H7 (cell line): ENCODE measurements around the gene FADS6. TPM values are rescaled to one million over a fixed set of nuclear protein-coding genes. Genes with fewer than 3 reads are reported as not detected.
"Not testable (repeated sequence)": the region's sequence is repeated elsewhere in the genome, so short reads cannot be mapped to it uniquely, and the experiment has no call there.

Experiments used
- DNase-seq: peaks from one replicate; pipeline ENCODE4 v3.0.0; 2012
- H3K27me3 ChIP-seq: 2 replicates; pipeline ENCODE4 v1.6.0; 2011; ENCODE audit warnings: mild to moderate bottlenecking, low read length; ENCODE audit not compliant: control insufficient read depth, insufficient read depth
- H3K36me3 ChIP-seq: replicated peaks from 2 replicates; pipeline ENCODE4 v1.5.1; 2011; ENCODE audit warnings: low read length; ENCODE audit not compliant: control insufficient read depth, insufficient read depth
- H3K4me3 ChIP-seq: 2 replicates; pipeline ENCODE4 v1.5.1; 2011; ENCODE audit warnings: low read depth, mild to moderate bottlenecking, control low read depth, low read length, moderate library complexity; ENCODE audit not compliant: insufficient read depth
- total RNA-seq: library from RNA; depleted of rRNA; stranded (reverse); fragments of >200 nt; shearing (Covaris generic); gene quantifications from 2 replicates; pipeline ENCODE4 v1.2.3, GENCODE V29; 2014

The FADS6 gene
- total RNA-seq, 1 experiment from 2014 or later = not detected

DNA sequence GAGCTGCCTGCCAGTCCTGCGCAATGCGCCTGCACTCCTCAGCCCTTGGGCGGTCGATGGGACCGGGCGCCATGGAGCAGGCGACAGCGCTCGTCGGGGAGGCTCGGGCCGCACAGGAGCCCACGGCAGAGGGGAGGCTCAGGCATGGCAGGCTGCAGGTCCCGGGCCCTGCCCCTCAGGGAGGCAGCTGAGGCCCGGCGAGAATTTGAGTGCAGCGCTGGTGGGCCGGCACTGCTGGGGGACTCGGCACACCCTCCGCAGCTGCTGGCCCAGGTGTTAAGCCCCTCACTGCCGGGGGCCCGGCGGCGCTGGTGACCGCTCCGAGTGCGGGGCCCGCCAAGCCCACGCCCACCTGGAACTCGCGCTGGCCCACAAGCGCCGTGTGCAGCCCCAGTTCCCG, 13.6 kb upstream of the FADS6 start:
- no peaks in the 10 kb centered on the region for H3K36me3 ChIP-seq
- DNase-seq = no peak
- no peaks in the 10 kb centered on the region; the same call in 1 of the 2 replicates for H3K27me3 ChIP-seq
- no peak overlapping the region for H3K4me3 ChIP-seq

- DNase-seq, H3K36me3 ChIP-seq, H3K4me3 ChIP-seq, H3K27me3 ChIP-seq: not testable (repeated sequence)
Observed at GRCh38 chr17:74906214-74906793, 12.9 kb upstream of the FADS6 start.

- Histone ChIP-seq H3K36me3 (no peaks in the 10 kb centered on the region), H3K27me3 (peaks cover 2% of the 10 kb centered on the region), H3K4me3 (no peak overlapping the region)
- no peak for DNase-seq
Observed at GRCh38 chr17:74904687-74905409, 11.4 kb upstream of the FADS6 start.

DNA sequence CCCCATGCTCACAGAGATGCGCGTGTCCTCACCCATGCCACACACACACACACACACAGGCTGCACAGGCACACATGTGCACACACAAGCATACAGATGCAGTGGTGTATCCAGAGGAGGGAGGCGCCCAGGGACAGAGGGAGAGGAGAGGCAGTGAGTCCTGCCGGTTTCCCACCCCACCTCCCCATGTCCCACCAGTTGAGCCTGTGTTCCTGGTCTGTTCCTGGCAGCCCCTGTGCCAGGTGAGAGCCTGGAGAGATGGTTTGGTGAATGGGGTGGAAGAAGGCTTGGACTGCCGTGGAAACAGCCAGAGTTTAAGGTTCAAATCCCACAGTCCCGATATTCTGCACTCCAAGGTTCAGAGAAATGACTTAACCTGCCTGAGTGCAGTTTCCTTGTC, 10.2 kb upstream of the FADS6 start:
- Histone ChIP-seq H3K36me3 (no peaks in the 10 kb centered on the region), H3K27me3 (peaks cover 2% of the 10 kb centered on the region), H3K4me3 (no peak overlapping the region)
- DNase-seq = no peak

- no peak for DNase-seq
- no peak overlapping the region for H3K4me3 ChIP-seq
- H3K36me3 ChIP-seq = no peaks in the 10 kb centered on the region
- H3K27me3 ChIP-seq = peaks cover 2% of the 10 kb centered on the region
Observed at GRCh38 chr17:74903034-74903433, 9.6 kb upstream of the FADS6 start.

DNA sequence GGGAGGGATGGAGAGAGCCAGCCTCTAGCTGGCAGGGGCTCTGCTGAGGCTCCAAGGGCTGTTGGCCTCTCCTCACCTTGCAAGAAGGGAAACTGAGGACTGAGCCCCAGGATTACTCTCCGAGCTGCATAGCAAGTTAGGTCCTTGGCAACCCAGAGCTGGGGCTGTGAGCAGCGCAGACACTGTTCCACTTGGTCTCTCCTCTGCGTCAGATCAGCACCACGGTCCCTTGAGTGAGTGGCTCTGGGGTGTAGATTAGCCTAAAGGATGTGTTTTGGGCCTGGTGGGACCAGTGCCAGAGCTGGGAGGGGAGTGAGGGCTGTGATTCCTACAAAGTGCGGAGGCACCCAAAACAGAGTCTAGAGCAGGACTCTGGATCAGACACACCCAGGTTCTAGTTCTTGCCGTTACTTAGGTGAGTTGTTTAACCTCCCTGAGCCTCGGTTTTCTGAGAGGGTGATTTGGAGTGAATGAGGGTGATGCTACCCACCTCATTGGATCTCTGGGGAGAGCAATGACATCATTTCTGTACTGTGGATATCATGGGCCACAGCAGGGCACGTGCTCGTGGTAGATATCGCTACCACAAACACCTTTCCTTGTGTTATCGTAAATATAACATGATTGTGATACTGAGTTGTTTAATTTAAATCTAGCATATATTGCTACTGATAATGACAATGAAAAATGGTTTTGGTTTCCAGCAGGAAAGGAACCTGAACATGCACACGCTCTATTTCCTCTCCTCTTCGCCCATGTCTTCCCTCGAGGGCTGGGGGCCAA, 8.1 kb upstream of the FADS6 start:
- no peak for DNase-seq
- Histone ChIP-seq H3K36me3 (no peaks in the 10 kb centered on the region), H3K27me3 (peaks cover 2% of the 10 kb centered on the region), H3K4me3 (no peak overlapping the region)

DNA sequence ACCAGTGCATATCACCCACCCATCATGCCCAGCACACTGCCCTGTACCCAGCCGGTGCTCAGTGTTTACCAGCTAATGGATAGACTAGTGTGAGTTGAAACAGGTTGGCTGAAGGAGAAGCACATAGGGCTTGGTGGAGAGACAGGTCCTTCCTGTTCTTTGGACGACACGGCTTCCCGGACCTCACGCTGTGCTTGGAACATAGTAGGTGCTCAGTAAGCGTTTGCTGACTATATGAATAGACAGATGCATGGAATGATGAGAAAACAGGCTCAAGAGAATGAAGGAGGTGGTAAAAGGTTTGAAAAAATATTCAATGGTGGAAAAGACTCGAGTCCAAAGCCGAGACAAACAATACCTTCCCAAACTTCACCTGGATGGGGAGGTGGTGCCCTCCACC, 6.8 kb upstream of the FADS6 start:
- Histone ChIP-seq H3K4me3 (no peak overlapping the region), H3K27me3 (peaks cover 8% of the 10 kb centered on the region), H3K36me3 (no peaks in the 10 kb centered on the region)
- no peak for DNase-seq

DNA sequence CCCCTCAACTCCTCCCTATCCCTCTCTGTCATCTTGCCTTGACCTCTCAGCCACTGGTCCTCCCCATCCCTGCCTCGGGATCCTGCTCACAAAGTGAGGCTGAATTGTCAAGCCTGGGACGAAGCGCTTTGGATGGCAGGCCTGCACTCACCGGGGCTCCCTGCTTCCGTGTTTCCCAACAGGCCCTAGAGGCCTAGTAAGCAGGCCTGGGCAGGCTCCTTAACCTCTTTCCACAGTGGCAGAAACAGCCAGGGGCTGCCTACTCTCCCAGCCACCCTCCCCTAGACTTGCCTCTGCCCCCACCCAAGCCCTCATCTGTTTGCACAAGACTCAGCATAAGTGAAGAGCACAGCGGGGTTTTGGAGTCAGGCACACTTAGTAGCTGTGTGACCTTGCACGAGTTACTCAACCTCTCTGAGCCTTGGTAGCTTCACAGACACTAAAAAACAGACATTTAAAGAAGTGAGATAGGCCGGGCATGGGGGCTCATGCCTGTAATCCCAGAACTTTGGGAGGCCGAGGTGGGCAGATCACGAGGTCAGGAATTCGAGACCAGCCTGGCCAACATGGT, 5.0 kb upstream of the FADS6 start:
- H3K36me3 ChIP-seq = no peaks in the 10 kb centered on the region
- no peak for DNase-seq
- H3K27me3 ChIP-seq = peaks cover 26% of the 10 kb centered on the region
- H3K4me3 ChIP-seq = no peak overlapping the region

DNA sequence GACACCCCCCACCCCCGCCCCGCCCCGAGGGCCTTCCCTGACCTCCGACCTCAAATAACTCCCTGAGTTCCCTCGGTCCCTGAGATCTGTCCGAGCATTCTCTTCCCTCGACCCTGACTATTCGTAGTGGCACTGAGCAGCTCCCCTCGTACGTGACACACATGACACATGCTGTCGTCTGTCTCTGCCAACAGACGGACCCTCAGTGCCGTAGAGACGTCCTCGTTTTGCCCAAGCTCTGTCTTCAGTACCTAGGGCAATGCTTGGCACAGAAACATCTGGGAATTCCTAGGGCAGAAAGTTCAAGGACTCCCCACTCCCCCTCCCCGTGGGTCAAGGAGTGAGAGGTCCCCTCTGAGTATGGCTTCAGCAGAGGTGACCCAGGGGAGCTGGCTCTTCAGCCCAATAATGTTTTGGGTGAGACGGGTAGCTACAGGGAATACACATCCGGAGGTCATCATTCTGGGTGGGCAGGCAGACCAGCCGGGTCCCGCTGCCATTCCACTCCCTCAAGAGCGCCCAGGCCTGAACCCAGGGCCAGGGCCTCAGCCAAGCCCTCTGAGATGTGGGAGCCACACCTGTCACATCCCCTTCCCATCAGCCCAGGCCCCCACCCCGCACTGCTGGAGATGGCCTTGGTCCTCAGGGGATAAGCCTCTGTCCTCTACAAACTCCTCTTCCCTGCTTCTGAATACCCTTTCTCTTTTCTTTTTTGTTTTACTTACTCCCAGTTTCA, 671 bp upstream of the FADS6 start:
- DNase-seq = no peak
- H3K36me3 ChIP-seq = no peaks in the 10 kb centered on the region
- peaks cover 46% of the 10 kb centered on the region for H3K27me3 ChIP-seq
- peak overlapping the region; percentile 53 for H3K4me3 ChIP-seq

- H3K36me3 ChIP-seq = no peaks in the 10 kb centered on the region
- DNase-seq = peak; percentile 66
- H3K27me3 ChIP-seq = peaks cover 49% of the 10 kb centered on the region
- no peak overlapping the region for H3K4me3 ChIP-seq
Observed at GRCh38 chr17:74892013-74892841, 1.2 kb downstream of the FADS6 start.

GRCh38 chr17:74890554-74890953, 2.9 kb downstream of the FADS6 start:
- peaks cover 44% of the 10 kb centered on the region for H3K27me3 ChIP-seq
- DNase-seq = no peak

DNA sequence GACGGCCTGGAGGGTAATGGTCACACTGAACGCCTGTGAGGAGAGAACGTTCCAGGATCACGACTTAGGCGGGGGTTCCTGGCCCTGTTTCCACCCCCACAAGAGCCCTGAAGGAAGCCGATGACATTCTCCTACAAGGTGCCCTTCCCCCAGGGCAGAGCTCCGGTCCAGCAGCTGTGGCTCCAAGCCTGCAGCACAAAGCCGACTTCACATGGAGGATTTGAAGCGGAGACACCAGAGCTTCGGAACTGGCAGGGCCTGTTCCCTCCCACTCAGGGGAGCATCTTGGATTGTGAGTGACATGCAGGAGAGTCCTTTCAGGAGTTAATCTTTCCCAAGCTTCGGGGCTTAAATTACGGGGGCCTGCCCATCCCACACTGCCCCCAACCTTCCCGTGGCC, 5.0 kb downstream of the FADS6 start:
- Histone ChIP-seq H3K36me3 (no peaks in the 10 kb centered on the region), H3K27me3 (peaks cover 26% of the 10 kb centered on the region), H3K4me3 (no peak overlapping the region)
- DNase-seq = no peak

More at GRCh38 chr17:74890554-74890953, 2.9 kb downstream of the FADS6 start:
- Histone ChIP-seq H3K4me3 (no peak overlapping the region), H3K36me3 (no peaks in the 10 kb centered on the region)

GRCh38 chr17:74883241-74883745, 10.1 kb downstream of the FADS6 start:
- H3K4me3 ChIP-seq = no peak overlapping the region
- H3K27me3 ChIP-seq = peaks cover under 1% of the 10 kb centered on the region; the same call in 1 of the 2 replicates
- H3K36me3 ChIP-seq = no peaks in the 10 kb centered on the region
- DNase-seq = no peak
